Heart left ventricle (tissue), 13 donors: ENCODE data around the gene CADPS2.

Source experiments
- POLR2A ChIP-seq, 2 donors: fragments of 450-650 bp; IDR thresholded peaks; one replicate each; pipeline ENCODE4 v1.6.1; 2017; ENCODE audit warnings: antibody characterized with exemption in 2 of 2, mild to moderate bottlenecking in 2 of 2, moderate library complexity in 2 of 2
- TF ChIP-seq, protein P1 (sequence below), 12 donors: fragments of 200-600 bp; sonication (generic) in 4 of 12; IDR thresholded peaks; one replicate each; pipeline versions ENCODE4 v1.5.0 to v1.8.0; 2018 to 2022; ENCODE audit warnings: antibody characterized with exemption in 12 of 12, mild to moderate bottlenecking in 5 of 12
- donor health status: ischemic (EF 13 %, LVEDD 7.1; RV severe dilation, severe dysfunction).
- donor health status: DM: no; HTN: yes; CAD: no.
- donor health status: DM: no; HTN: no; CAD: no.
- donor health status: ischemic (EF 25% LVEDD 6.9; RV normal size, moderate dysfunction).
- donor health status: ischemic (EF 25% LVEDD 5.7; RV mildly dilated, moderate dysfunction).
- donor health status: ischemic (EF 35%, LVEDD 5.7; RV mildly dilated, moderate dysfunction).
- donor health status: nonischemic (EF 11% LVEDD 7.7; RV severe dilation, severe dysfunction).
- donor health status: DM: yes; HTN: yes; CAD: no.
- donor health status: PGD.
- donor health status: ischemic (EF 29% LVEDD 5.4; RV normal size, mild dysfunction).
- donor health status: nonischemic (EF 23%, LVEDD 6.1; RV moderate dilation, normal function).

DNA sequence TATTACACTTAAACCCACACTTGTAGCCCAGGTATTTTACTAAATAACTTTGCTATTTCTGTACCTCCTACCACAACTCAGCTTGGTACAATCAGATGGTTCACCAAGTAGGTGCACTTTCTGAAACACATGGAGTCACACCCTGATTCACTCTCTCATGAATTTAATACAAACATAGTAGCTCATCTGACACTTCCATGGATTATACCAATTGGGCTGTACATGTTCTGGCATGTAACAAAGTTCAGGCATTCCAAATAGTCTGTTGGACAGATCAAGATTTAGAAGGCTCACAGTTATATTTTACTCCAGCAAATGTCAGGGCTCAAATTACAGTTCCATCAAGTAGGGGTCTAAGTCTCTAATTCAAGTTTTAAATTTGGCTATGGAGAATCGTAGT, 121.4 kb downstream of the CADPS2 start:
- TF ChIP-seq, protein P1, sequence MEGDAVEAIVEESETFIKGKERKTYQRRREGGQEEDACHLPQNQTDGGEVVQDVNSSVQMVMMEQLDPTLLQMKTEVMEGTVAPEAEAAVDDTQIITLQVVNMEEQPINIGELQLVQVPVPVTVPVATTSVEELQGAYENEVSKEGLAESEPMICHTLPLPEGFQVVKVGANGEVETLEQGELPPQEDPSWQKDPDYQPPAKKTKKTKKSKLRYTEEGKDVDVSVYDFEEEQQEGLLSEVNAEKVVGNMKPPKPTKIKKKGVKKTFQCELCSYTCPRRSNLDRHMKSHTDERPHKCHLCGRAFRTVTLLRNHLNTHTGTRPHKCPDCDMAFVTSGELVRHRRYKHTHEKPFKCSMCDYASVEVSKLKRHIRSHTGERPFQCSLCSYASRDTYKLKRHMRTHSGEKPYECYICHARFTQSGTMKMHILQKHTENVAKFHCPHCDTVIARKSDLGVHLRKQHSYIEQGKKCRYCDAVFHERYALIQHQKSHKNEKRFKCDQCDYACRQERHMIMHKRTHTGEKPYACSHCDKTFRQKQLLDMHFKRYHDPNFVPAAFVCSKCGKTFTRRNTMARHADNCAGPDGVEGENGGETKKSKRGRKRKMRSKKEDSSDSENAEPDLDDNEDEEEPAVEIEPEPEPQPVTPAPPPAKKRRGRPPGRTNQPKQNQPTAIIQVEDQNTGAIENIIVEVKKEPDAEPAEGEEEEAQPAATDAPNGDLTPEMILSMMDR (IDR thresholded peaks at IDR 0.05): no peak
- no peak for TF ChIP-seq POLR2A (IDR thresholded peaks at IDR 0.05)
